SJCRH30 (cell line): ENCODE measurements around the gene ZMYND12. TPM values are rescaled to one million over a fixed set of nuclear protein-coding genes. Genes with fewer than 3 reads are reported as not detected.
A peak's percentile ranks its signal among the peaks of the same experiment; 100 is the strongest.

Experiments
- DNase-seq, 2 experiments: peaks; one replicate each; pipeline ENCODE4 v3.0.0-alpha.2; 2015 to 2020
- H3K27ac ChIP-seq: fragments of 250-450 bp; sonication (Bioruptor Pico); 2 replicates; pipeline ENCODE4 v1.5.1; 2020; ENCODE audit warnings: mild to moderate bottlenecking, moderate library complexity
- H3K27me3 ChIP-seq: fragments of 250-450 bp; sonication (Bioruptor Pico); 2 replicates; pipeline ENCODE4 v1.5.1; 2020; ENCODE audit warnings: mild to moderate bottlenecking, moderate library complexity
- H3K36me3 ChIP-seq: fragments of 250-450 bp; sonication (Bioruptor Pico); 2 replicates; pipeline ENCODE4 v1.5.1; 2020; ENCODE audit warnings: mild to moderate bottlenecking, moderate library complexity
- H3K4me1 ChIP-seq: fragments of 250-450 bp; sonication (Bioruptor Pico); 2 replicates; pipeline ENCODE4 v1.5.1; 2020; ENCODE audit warnings: mild to moderate bottlenecking, moderate library complexity
- H3K4me3 ChIP-seq: fragments of 250-450 bp; sonication (Bioruptor Pico); 2 replicates; pipeline ENCODE4 v1.5.1; 2020; ENCODE audit warnings: mild to moderate bottlenecking, moderate library complexity
- H3K9me3 ChIP-seq: fragments of 250-450 bp; sonication (Bioruptor Pico); replicated peaks from 2 replicates; pipeline ENCODE4 v1.5.1; 2020; ENCODE audit warnings: mild to moderate bottlenecking, moderate library complexity
- total RNA-seq: library from RNA; depleted of rRNA; stranded (reverse); fragments of >200 nt; shearing (Covaris generic); gene quantifications from 2 replicates; pipeline ENCODE4 v1.2.3, GENCODE V29; 2014

The ZMYND12 gene
- total RNA-seq, 1 experiment from 2014 or later, result 0.32 TPM

DNA sequence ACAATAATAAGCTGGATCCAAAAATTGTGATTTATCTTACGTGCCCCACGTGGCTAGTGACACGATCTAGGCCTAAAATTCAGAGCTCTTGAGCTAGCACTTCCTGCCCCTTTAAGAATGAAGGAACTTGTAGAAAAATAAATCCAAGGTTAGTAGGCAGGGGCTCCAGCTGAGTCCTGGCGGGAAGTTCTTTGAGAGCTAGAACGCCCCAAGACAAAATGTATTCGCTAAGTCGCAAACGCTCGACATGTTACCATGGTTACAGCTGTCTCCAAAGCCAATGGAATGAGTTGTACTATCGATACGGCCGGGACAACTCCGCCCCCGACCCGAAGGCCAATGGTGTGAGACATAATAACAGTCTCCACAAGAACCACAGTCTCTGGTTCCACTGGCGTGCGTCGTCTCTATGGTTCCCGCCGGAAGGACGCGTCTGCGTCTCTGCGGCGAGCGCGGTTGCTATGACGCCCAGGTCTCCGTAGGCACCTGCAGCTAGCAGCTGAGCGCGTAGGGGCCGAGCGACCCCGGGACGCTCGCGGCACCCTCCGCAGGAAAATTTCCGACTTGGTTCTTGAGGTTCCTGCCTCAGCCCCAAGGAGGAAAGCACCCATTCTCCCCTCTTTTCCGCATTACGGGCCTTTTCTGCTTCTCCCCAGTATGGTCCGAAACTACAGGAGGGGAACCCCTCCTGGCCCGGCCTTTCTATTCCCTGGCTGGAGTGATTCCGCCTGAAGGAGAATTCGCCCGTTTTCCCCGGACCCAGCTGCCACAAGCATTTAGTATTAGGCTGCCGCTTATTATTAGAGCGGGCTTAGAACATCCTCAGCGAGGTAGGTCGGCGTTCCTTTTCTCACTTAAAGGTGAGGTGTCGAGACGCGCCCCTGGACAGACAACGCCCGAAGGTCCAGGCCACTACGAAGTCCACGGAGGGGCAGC lies 7.3 kb upstream of the ZMYND12 start, which contains the start of gene CCDC30:
TSS of gene CCDC30 (plus strand) at position 459 of the 936 bp plus-strand sequence. CDS start 17,266 bp downstream, outside the sequence.
- Histone ChIP-seq H3K4me1 (no peaks in the 10 kb centered on the region), H3K9me3 (no peaks in the 10 kb centered on the region), H3K27me3 (no peaks in the 10 kb centered on the region), H3K36me3 (no peaks in the 10 kb centered on the region), H3K27ac (no peak within 1 kb of the TSS), H3K4me3 (peak within 1 kb of the TSS; percentile 45)
- peak; percentile 84 to 86 for DNase-seq

DNA sequence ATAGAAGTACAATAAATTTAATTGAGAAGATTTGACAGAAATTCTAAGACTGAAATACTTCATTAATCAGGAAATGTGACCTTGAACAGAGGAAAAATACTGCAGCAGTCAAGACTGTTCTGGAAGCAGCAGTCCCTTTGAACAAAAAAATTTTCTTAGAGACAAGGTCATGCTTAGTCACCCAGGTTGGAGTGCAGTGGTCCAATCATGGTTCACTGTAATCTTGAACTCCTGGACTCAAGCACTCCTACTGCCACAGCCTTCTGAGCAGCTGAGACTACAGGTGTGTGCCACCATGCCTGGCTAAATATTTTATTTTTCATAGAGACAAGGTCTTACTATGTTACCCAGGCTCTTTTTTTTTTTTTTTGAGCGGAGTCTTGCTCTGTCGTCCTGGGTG lies 5.4 kb upstream of the ZMYND12 start:
- DNase-seq, result no peak
- H3K36me3 ChIP-seq, result no peaks in the 10 kb centered on the region
- H3K27ac ChIP-seq, result no peak overlapping the region
- H3K9me3 ChIP-seq, result no peaks in the 10 kb centered on the region
- H3K4me1 ChIP-seq, result no peaks in the 10 kb centered on the region
- no peak overlapping the region for H3K4me3 ChIP-seq
- no peaks in the 10 kb centered on the region for H3K27me3 ChIP-seq

DNA sequence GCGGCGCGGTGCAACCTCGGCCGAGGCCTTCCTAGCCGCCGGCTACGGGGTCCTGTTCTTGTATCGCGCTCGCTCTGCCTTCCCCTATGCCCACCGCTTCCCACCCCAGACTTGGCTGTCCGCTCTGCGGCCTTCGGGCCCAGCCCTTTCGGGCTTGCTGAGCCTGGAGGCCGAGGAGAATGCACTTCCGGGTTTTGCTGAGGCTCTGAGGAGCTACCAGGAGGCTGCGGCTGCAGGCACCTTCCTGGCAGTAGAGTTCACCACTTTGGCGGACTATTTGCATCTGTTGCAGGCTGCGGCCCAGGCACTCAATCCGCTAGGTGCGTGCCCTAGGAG lies 900 bp upstream of the ZMYND12 start:
- no peaks in the 10 kb centered on the region for H3K9me3 ChIP-seq
- peak overlapping the region; percentile 78 for H3K27ac ChIP-seq
- H3K4me1 ChIP-seq, result no peaks in the 10 kb centered on the region
- DNase-seq, result peak; percentile 54 to 63
- peak overlapping the region; percentile 91 for H3K4me3 ChIP-seq
- H3K36me3 ChIP-seq, result no peaks in the 10 kb centered on the region
- no peaks in the 10 kb centered on the region for H3K27me3 ChIP-seq

DNA sequence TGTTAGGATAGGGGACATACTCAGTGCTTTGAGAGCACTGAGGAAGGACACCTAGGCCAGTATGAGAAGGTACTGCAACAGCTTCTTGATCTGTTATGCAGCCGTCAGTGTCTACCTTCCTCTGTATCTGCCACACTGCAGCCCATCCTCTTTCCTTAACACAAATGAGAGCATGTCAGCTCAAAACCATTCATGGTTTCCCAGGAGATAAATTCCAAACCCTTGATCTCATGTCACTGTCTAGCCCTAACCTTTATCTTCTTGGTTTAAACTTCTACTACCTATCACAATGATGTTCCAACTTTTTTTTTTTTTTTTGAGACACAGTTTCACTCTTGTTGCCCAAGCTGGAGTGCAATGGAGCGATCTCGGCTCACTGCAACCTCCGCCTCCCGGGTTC lies 1.4 kb downstream of the ZMYND12 start:
- no peaks in the 10 kb centered on the region; the same call in 1 of the 2 replicates for H3K27me3 ChIP-seq
- H3K36me3 ChIP-seq, result no peaks in the 10 kb centered on the region
- no peak overlapping the region for H3K4me3 ChIP-seq
- H3K27ac ChIP-seq, result no peak overlapping the region
- no peaks in the 10 kb centered on the region for H3K9me3 ChIP-seq
- no peaks in the 10 kb centered on the region for H3K4me1 ChIP-seq
- no peak for DNase-seq

DNA sequence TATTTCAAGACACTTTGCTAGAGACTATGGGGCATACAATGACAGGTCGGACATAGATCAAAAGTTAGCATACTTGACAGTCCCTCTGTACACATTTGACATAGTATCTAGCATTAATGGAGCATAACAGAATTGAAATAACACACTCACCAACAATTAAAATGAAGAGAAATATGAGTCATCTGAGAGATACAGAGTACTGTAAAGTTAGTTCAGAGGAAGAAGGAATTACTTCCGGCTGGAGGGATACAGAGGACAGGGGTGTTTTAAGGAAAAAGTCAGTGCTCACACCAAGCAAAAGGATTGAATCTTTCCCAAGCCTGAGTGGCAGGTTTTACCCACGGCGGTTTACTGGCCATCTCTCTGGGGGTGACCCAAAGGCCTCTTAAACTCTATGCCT lies 2.4 kb downstream of the ZMYND12 start:
- Histone ChIP-seq H3K4me1 (no peaks in the 10 kb centered on the region), H3K27ac (no peak overlapping the region), H3K9me3 (no peaks in the 10 kb centered on the region), H3K36me3 (no peaks in the 10 kb centered on the region), H3K27me3 (peaks cover under 1% of the 10 kb centered on the region), H3K4me3 (no peak overlapping the region)
- DNase-seq, result no peak

DNA sequence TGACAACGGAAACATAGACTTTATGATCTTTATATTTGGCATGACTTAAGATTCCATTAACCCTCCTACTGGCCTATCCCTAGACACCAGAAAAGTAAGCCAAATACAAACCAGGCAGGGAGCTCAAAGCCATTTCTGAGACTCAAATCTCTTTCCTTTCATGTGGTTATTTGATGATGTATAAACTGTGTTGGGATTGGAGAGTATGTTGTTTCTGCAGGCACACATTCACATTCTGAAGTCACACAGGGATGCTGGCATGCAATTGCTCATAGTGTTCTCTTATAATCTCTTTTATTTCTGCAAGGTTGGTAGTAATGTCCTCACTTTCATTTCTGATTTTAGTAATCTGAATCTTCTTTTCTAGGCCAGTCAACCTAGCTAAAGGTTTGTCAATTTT lies 5.8 kb downstream of the ZMYND12 start:
- H3K27me3 ChIP-seq, result peaks cover 3% of the 10 kb centered on the region
- H3K4me1 ChIP-seq, result no peaks in the 10 kb centered on the region
- no peaks in the 10 kb centered on the region for H3K9me3 ChIP-seq
- no peak overlapping the region for H3K27ac ChIP-seq
- no peaks in the 10 kb centered on the region for H3K36me3 ChIP-seq
- DNase-seq, result no peak
- H3K4me3 ChIP-seq, result no peak overlapping the region

DNA sequence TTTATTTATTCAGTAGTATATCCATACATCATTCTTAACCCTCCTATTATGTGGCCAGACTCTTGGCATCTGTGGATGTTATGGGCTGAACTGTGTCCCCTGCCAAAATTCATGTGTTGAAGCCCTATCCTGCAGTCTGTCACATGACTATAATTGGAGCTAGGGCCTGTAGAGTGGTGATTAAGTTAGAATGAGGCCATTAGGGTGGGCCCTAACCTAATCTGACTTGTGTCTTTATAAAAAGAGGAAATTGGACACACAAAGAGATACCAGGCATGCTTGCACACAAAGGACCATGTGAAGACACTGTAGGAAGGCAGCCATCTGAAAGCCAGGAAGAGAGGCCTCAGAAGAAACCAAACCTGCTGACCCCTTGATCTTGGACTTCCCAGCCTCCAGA lies 6.6 kb downstream of the ZMYND12 start:
- no peak for DNase-seq
- Histone ChIP-seq H3K36me3 (no peaks in the 10 kb centered on the region), H3K9me3 (no peaks in the 10 kb centered on the region), H3K27me3 (peaks cover 3% of the 10 kb centered on the region), H3K4me1 (no peaks in the 10 kb centered on the region), H3K4me3 (no peak overlapping the region), H3K27ac (no peak overlapping the region)

DNA sequence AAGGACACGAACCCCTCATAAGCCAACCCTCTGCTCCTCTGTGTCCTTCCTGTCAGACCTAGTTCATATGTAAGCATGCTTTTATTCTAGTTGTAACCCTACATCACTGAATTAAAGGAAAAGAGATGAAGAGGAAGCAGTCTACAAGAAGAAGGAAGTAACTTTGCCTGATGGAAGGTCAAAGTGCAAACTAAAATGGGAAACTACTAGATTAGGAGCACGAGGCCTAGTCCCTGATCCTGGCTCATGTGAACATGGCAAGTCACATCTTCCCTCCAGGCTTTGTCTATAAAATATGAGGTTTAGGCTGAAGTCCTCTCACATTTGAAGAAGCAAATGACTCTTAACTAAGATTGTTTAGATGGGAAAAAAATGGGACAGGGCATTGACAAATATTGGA lies 13.2 kb downstream of the ZMYND12 start:
- DNase-seq, result no peak
- no peaks in the 10 kb centered on the region for H3K9me3 ChIP-seq
- no peaks in the 10 kb centered on the region for H3K4me1 ChIP-seq
- H3K36me3 ChIP-seq, result no peaks in the 10 kb centered on the region
- H3K27me3 ChIP-seq, result no peaks in the 10 kb centered on the region; the same call in 1 of the 2 replicates
- H3K27ac ChIP-seq, result no peak overlapping the region
- H3K4me3 ChIP-seq, result no peak overlapping the region

DNA sequence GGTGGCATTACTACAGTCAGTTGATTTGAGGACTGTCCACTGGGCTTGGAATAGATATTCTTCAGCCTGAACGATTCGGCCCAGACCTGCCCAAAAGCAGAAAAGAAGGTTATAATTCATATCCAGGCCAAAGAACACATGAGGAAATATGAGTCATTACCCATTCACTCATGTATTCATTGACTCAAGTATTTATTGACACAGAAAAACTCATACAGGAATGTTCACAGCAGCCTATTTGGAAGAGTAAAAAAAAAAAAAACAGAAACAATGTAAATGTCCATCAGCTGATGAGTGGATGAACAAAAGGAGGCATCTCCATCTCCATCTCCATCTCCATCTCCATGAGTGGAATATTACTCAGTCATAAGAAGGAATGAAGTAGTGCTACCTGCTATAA lies 15.9 kb downstream of the ZMYND12 start:
- no peak for DNase-seq
- Histone ChIP-seq H3K27ac (no peak overlapping the region), H3K36me3 (no peaks in the 10 kb centered on the region), H3K27me3 (no peaks in the 10 kb centered on the region; the same call in 1 of the 2 replicates), H3K9me3 (no peaks in the 10 kb centered on the region), H3K4me1 (peaks cover 6% of the 10 kb centered on the region; the same call in 1 of the 2 replicates), H3K4me3 (no peak overlapping the region)

DNA sequence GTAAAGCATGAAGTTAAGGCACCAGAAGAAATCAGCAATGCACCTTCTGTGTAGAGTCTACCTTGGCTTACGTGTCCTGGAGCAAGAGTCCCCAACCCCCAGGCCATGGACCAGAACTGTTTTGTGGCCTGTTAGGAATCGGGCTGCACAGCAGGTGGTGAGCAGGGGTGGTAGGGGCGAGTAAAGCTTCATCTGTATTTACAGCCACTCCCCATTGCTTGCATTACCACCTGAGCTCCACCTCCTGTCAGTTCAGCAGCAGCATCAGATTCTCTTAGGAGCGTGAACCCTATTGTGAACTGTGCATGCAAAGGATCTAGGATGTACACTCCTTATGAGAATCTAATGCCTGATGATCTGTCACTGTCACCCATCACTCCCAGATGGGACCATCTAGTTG lies 21.5 kb downstream of the ZMYND12 start:
- peaks cover 6% of the 10 kb centered on the region; the same call in 1 of the 2 replicates for H3K4me1 ChIP-seq

DNA sequence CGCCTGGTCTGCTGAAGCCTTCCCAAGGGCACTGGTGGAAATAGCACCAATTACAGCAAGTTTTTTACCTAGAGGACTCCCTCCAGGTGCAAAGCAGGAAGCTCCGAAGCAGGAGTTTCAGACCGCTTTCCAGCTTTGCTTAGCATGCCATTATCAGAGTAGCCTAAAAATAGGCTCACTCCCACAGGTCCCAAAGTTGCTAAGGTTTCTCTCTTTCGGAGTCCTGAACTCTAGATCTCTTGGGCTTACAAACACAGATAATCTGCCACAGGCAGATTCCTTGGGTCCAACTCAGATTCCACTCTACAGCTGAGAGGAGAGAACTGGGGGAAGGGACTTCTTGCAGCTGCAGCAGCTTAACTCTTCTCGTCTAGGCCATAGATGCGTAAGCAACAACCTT lies 22.5 kb downstream of the ZMYND12 start:
- no peak overlapping the region for H3K4me3 ChIP-seq
- DNase-seq, result no peak

More for the DNA sequence above, 21.5 kb downstream of the ZMYND12 start:
- Histone ChIP-seq H3K9me3 (no peaks in the 10 kb centered on the region), H3K27ac (no peak overlapping the region), H3K36me3 (no peaks in the 10 kb centered on the region), H3K27me3 (no peaks in the 10 kb centered on the region; the same call in 1 of the 2 replicates), H3K4me3 (no peak overlapping the region)
- DNase-seq, result no peak

DNA sequence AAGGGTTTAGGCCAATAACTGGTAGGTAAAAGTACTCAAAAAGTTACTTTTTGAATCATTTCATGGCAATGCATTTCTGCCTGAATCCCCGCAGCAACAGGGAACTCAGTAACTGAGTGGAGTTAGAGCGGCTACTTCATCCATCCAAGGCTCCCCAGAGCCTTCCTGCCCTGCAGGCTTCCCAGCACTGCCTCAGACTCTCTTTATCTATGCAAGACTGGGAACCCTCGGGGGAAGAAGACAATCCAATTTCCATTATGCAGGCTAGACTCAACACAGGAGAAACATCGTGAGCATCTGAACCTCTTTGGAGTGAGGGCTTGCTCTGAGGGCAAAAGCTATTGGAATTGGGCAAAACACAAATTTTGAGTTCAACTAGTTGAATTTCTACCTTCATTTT lies 23.1 kb downstream of the ZMYND12 start:
- Histone ChIP-seq H3K9me3 (no peaks in the 10 kb centered on the region), H3K4me3 (no peak overlapping the region), H3K36me3 (no peaks in the 10 kb centered on the region), H3K27me3 (no peaks in the 10 kb centered on the region), H3K27ac (no peak overlapping the region), H3K4me1 (peaks cover 6% of the 10 kb centered on the region; the same call in 1 of the 2 replicates)
- no peak for DNase-seq

More for the DNA sequence above, 22.5 kb downstream of the ZMYND12 start:
- Histone ChIP-seq H3K27ac (no peak overlapping the region), H3K27me3 (no peaks in the 10 kb centered on the region; the same call in 1 of the 2 replicates), H3K4me1 (peaks cover 6% of the 10 kb centered on the region; the same call in 1 of the 2 replicates), H3K36me3 (no peaks in the 10 kb centered on the region), H3K9me3 (no peaks in the 10 kb centered on the region)

DNA sequence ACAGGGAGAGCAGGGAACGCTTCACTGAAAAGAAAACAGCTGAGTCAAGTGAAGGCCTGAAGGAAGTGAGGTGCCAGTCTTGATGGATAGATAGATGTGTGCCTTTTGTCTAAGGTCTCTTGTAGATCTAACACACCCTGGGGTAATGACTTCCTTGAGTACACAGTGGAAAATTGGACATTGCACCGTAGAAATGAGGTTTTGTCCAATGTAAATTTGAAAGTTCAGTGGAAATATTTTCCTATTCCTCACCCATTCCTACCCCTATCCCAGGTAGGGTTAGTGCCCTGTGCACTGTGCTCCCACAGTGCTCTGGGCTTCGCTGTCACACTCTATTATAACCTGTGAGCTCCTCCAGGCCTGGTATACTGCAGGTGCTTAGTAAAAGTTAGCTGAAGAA lies 24.3 kb downstream of the ZMYND12 start:
- Histone ChIP-seq H3K4me3 (no peak overlapping the region), H3K36me3 (no peaks in the 10 kb centered on the region), H3K27ac (no peak overlapping the region), H3K4me1 (no peaks in the 10 kb centered on the region), H3K27me3 (no peaks in the 10 kb centered on the region), H3K9me3 (no peaks in the 10 kb centered on the region)
- DNase-seq, result no peak

DNA sequence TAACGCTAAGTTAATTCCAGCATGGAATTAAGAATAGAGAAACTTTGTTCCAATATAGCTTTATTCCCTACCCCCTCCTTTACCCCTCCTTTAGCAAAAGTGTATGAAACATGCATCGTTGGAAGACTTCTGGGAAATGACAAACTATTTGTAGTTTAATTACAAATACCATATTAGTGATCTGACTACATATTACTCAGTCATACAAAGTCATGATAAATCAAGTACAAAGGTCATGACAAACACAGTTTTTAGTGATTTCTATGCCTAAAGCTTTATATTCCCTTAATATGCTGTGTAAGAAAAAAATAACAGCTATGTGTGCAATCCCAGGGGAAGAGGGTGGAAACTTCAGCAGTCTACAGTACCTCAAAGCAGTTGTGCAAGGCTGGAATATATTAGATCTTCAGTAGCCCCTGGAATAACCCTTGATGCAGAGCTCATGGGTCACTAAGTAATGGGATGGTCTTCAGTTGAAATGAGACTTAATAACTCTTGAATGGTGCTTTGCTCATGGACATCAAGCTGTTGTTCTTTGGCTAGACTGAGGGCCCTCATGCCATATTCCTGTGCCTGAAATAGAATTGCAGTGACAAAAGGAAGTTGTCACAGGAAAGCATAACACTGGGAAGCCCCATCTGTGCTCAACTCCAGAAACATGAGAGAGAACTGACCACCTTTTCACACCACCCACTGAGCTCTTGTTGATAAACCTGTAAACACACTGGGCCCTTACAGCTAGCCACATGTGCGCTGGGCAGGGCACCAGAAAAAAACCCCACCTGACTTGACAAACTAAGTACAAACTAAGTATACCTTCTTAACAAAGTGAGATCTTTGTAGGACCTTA lies 25.3 kb downstream of the ZMYND12 start:
- Histone ChIP-seq H3K9me3 (no peaks in the 10 kb centered on the region), H3K4me3 (no peak overlapping the region), H3K27me3 (no peaks in the 10 kb centered on the region), H3K4me1 (no peaks in the 10 kb centered on the region), H3K36me3 (no peaks in the 10 kb centered on the region), H3K27ac (no peak overlapping the region)
- DNase-seq, result no peak

DNA sequence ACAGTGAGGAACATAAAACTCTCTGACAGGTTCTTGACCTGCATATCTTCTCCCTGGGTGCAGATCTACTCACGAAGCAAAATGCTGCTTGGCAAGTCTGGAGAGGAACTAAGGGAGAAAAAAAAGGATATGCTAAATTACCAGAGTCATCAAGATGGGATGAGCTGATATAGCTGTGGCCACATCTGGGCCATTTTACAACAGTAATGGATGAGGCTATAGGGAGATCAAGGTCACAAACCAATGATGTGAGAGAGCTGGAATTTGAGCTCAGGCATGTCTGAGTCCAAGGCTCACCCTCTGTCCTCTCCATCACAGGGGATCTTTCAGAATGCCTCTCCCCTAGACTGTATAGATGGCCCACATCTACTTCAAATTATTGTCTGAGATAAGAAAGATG lies 26.2 kb downstream of the ZMYND12 start:
- Histone ChIP-seq H3K36me3 (no peaks in the 10 kb centered on the region), H3K27me3 (no peaks in the 10 kb centered on the region), H3K4me3 (no peak overlapping the region), H3K4me1 (no peaks in the 10 kb centered on the region), H3K27ac (no peak overlapping the region), H3K9me3 (no peaks in the 10 kb centered on the region)
- DNase-seq, result no peak
